Adrenal gland (tissue), 5 donors: ENCODE data around the gene ZNF212.

Source experiments
- POLR2A ChIP-seq, 2 donors: fragments of 450-650 bp; IDR thresholded peaks; one replicate each; pipeline ENCODE4 v1.6.1; 2017; ENCODE audit warnings: antibody characterized with exemption in 2 of 2, mild to moderate bottlenecking in 2 of 2, moderate library complexity in 1 of 2
- TF ChIP-seq, protein P1 (sequence below), 6 experiments: fragments of 450-650 bp in 4 of 6; fragments of 200-600 bp in 2 of 6; sonication (generic) in 1 of 6; IDR thresholded peaks; 1 replicate in 5 of 6; 2 replicates in 1 of 6; pipeline versions ENCODE4 v1.5.1 to v1.8.0; 2016 to 2021; ENCODE audit warnings: antibody characterized with exemption in 6 of 6, mild to moderate bottlenecking in 2 of 6, moderate library complexity in 1 of 6
- donor health status: DM: no; HTN: no; CAD: no.

DNA sequence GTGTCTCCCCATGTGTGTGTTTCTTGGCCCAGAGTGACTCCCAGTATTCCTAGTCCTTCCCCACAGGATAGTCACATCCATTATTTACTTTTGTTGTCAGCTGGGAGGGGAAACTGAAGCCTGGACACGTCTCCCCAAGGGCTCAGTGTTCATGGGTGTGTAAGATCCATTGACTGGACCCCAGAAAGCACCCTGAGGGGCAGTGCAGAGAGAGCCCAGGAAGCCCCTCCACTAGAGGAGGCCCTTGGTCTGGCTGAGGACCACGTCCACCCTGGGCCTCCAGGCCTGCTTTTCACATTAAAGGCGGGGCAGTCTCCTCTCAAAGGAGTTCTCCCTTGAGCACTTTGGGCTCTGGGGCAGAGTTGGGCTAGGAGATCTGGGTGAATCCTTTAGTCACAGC is 43.9 kb downstream of the ZNF212 start:
- no peak for TF ChIP-seq POLR2A (IDR thresholded peaks at IDR 0.05)
- TF ChIP-seq, protein P1, sequence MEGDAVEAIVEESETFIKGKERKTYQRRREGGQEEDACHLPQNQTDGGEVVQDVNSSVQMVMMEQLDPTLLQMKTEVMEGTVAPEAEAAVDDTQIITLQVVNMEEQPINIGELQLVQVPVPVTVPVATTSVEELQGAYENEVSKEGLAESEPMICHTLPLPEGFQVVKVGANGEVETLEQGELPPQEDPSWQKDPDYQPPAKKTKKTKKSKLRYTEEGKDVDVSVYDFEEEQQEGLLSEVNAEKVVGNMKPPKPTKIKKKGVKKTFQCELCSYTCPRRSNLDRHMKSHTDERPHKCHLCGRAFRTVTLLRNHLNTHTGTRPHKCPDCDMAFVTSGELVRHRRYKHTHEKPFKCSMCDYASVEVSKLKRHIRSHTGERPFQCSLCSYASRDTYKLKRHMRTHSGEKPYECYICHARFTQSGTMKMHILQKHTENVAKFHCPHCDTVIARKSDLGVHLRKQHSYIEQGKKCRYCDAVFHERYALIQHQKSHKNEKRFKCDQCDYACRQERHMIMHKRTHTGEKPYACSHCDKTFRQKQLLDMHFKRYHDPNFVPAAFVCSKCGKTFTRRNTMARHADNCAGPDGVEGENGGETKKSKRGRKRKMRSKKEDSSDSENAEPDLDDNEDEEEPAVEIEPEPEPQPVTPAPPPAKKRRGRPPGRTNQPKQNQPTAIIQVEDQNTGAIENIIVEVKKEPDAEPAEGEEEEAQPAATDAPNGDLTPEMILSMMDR (IDR thresholded peaks at IDR 0.05), result no peak
